SK-N-SH treated with all-trans-retinoic acid at 6 μM for 48 hours (cell line): ENCODE results near the gene RUVBL2.
A peak's percentile ranks its signal among the peaks of the same experiment; 100 is the strongest.
"Not testable (repeated sequence)": the region's sequence is repeated elsewhere in the genome, so short reads cannot be mapped to it uniquely, and the experiment has no call there.

ENCODE experiments used
- ATAC-seq: fragments of 200-7000 bp; cut with Tn5 transposase; 3 replicates; pipeline ENCODE4 v1.9.1; 2020; ENCODE audit warnings: mild to moderate bottlenecking, moderate library complexity
- ARNTL ChIP-seq: fragments of 450-650 bp; formaldehyde crosslinking; IDR thresholded peaks from 2 replicates; pipeline ENCODE4 v1.5.0; 2020; ENCODE audit warnings: low read depth, mild to moderate bottlenecking, moderate library complexity, borderline replicate concordance
- GLIS3 ChIP-seq: fragments of 250-450 bp; sonication (Bioruptor Pico); IDR thresholded peaks from 2 replicates; pipeline ENCODE4 v1.5.0; 2020; ENCODE audit warnings: mild to moderate bottlenecking, moderate library complexity
- OSR1 ChIP-seq: fragments of 250-450 bp; sonication (Bioruptor Pico); IDR thresholded peaks from 2 replicates; pipeline ENCODE4 v1.8.0; 2022; ENCODE audit warnings: moderate library complexity, mild to moderate bottlenecking, inconsistent platforms
- PPARA ChIP-seq: fragments of 250-450 bp; sonication (Bioruptor Pico); IDR thresholded peaks from 2 replicates; pipeline ENCODE4 v1.5.0; 2020; ENCODE audit warnings: mild to moderate bottlenecking, borderline replicate concordance
- RARB ChIP-seq: fragments of 250-450 bp; sonication (Bioruptor Pico); IDR thresholded peaks from 2 replicates; pipeline ENCODE4 v1.8.0; 2021; ENCODE audit warnings: mild to moderate bottlenecking, moderate library complexity
- TSHZ2 ChIP-seq: fragments of 250-450 bp; sonication (Bioruptor Pico); IDR thresholded peaks from 2 replicates; pipeline ENCODE4 v1.5.0; 2020; ENCODE audit warnings: mild to moderate bottlenecking, moderate library complexity
- ZC3H10 ChIP-seq: fragments of 250-450 bp; sonication (Bioruptor Pico); IDR thresholded peaks from 2 replicates; pipeline ENCODE4 v1.5.1; 2021; ENCODE audit warnings: mild to moderate bottlenecking, moderate library complexity
- ZFP3 ChIP-seq: fragments of 250-450 bp; sonication (Bioruptor Pico); IDR thresholded peaks from 2 replicates; pipeline ENCODE4 v1.5.0; 2020; ENCODE audit warnings: mild to moderate bottlenecking, moderate library complexity
- ZNF70 ChIP-seq: fragments of 450-650 bp; formaldehyde crosslinking; IDR thresholded peaks from 2 replicates; pipeline ENCODE4 v1.5.0; 2020; ENCODE audit warnings: mild to moderate bottlenecking, moderate library complexity

Gene RUVBL2

GRCh38 chr19:49025088-49025487 lies 31.4 kb downstream of the RUVBL2 start:
- peak; percentile 95 for TF ChIP-seq ZFP3 (CRISPR knock-in tag)
- TF ChIP-seq, all 23 proteins: peak for 1; not testable (repeated sequence) for 22
- not testable (repeated sequence) for ATAC-seq

- not testable (repeated sequence) for ATAC-seq
Measured at GRCh38 chr19:49025599-49025998, 31.9 kb downstream of the RUVBL2 start.

GRCh38 chr19:49028686-49029085 lies 35.0 kb downstream of the RUVBL2 start:
- not testable (repeated sequence) for ATAC-seq

- peak; percentile 33; the same call in 1 of the 3 replicates for ATAC-seq
Measured at GRCh38 chr19:49029749-49030148, 36.1 kb downstream of the RUVBL2 start.

GRCh38 chr19:49030323-49030722 lies 36.6 kb downstream of the RUVBL2 start:
- peak; percentile 99 for TF ChIP-seq ZFP3 (CRISPR knock-in tag)
- ATAC-seq, result not testable (repeated sequence)

GRCh38 chr19:49031642-49032301 lies 38.1 kb downstream of the RUVBL2 start, which contains the start of gene CGB2:
Gene CGB2, plus strand, starts transcription at chr19:49031890. Its CDS starts 206 bp downstream, at chr19:49032096.
- ATAC-seq, result peak; percentile 72

GRCh38 chr19:49036815-49037214 lies 43.1 kb downstream of the RUVBL2 start, which contains the start of gene CGB1:
Gene CGB1, minus strand, starts transcription at chr19:49036895. Its CDS starts 184 bp downstream, at chr19:49036711.
- ATAC-seq, result peak; percentile 26; the same call in 2 of the 3 replicates

GRCh38 chr19:49038111-49038510 lies 44.4 kb downstream of the RUVBL2 start:
- not testable (repeated sequence) for ATAC-seq
- peak; percentile 98 for TF ChIP-seq ZFP3 (CRISPR knock-in tag)

- peak; percentile 78 for ATAC-seq
Measured at GRCh38 chr19:49038557-49039276, 45.0 kb downstream of the RUVBL2 start.

GRCh38 chr19:49039736-49040135 lies 46.0 kb downstream of the RUVBL2 start:
- ATAC-seq, result not testable (repeated sequence)

GRCh38 chr19:49042177-49042576 lies 48.5 kb downstream of the RUVBL2 start:
- TF ChIP-seq OSR1 (CRISPR knock-in tag), result no peak
- TF ChIP-seq ARNTL (CRISPR knock-in tag), result no peak
- TF ChIP-seq GLIS3 (CRISPR knock-in tag), result no peak
- no peak for TF ChIP-seq ZNF70 (CRISPR knock-in tag)
- TF ChIP-seq TSHZ2 (CRISPR knock-in tag), result no peak
- no peak for TF ChIP-seq ZC3H10 (CRISPR knock-in tag)
- TF ChIP-seq RARB (CRISPR knock-in tag), result no peak
- TF ChIP-seq PPARA (CRISPR knock-in tag), result no peak
- ATAC-seq, result no peak

GRCh38 chr19:49042666-49043065 lies 49.0 kb downstream of the RUVBL2 start:
- peak; percentile 95 for TF ChIP-seq ZFP3 (CRISPR knock-in tag)
- TF ChIP-seq, all 23 proteins: peak for 1; not testable (repeated sequence) for 22
- not testable (repeated sequence) for ATAC-seq

- ATAC-seq, result not testable (repeated sequence)
Measured at GRCh38 chr19:49043548-49043947, 49.9 kb downstream of the RUVBL2 start, which contains the start of gene CGB5. Gene CGB5, plus strand, starts transcription at chr19:49043848. Its CDS starts 362 bp downstream, at chr19:49044210.

GRCh38 chr19:49049011-49049410 lies 55.3 kb downstream of the RUVBL2 start, which contains the start of gene CGB8:
Gene CGB8, minus strand, starts transcription at chr19:49049111. Its CDS starts 372 bp downstream, at chr19:49048739.
- not testable (repeated sequence) for ATAC-seq
